SK-MEL-5 (cell line): ENCODE results near the gene ALPK1. TPM values are rescaled to one million over a fixed set of nuclear protein-coding genes. Genes with fewer than 3 reads are reported as not detected.
"Not testable (repeated sequence)": the region's sequence is repeated elsewhere in the genome, so short reads cannot be mapped to it uniquely, and the experiment has no call there.

Source experiments
- DNase-seq: peaks from one replicate; pipeline ENCODE4 v3.0.0-alpha.2; 2016; ENCODE audit warnings: low read depth, low spot score
- in situ Hi-C: cut with HindIII; loops from 2 replicates; pipeline ENCODE4 v1.10.0; 2016; ENCODE audit warnings: low sequenced_read_pairs, high pct_unique_total_duplicates, low pct_unique_long_range_greater_than_20kb
- total RNA-seq: library from RNA; depleted of rRNA; stranded (reverse); fragments of >200 nt; shearing (Covaris generic); gene quantifications from 2 replicates; pipeline ENCODE4 v1.2.3, GENCODE V29; 2014; rRNA removed

The ALPK1 gene
- total RNA-seq, 1 experiment from 2014 or later = 9.6 TPM

DNA sequence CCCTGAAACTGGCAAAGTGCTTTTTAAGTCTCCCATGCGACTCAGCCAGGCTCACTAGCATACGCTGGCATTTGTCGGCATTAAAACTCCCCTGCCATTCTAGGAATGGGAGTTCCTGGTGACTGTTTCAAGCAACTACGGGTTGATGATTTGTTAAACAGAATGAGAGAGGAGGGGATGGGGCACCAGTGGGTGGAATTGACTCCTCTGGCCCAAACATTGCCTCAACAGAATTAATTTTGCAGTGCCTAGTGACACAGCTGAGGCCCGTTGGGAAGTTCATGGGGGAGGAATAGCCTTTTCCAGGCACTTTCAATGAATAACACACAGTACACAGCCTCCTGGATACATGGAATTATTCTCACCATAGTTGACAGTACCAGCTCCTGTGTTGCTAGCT is 188.8 kb downstream of the ALPK1 start:
- in situ Hi-C loops = no loop called here
- DNase-seq = no peak

DNA sequence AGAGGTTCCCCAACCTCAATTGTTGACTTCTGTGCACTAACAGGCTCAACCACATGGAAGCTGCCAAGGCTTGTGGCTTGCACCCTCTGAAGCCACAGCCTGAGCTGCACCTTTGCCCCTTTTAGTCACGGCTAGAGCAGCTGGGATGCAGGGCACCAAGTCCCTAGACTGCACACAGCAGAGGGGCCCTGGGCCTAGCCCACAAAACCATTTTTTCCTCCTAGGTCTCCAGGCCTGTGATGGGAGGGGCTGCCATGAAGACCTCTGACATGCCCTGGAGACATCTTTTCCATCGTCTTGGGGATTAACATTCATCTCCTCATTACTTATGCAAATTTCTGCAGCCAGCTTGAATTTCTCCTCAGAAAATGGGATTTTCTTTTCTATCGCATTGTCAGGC is 193.6 kb downstream of the ALPK1 start:
- DNase-seq, in situ Hi-C loops: not testable (repeated sequence)

Other genes starting within 250 kb of the ALPK1 start
- 0.51 and 0.74 TPM in 2 replicates for gene FAM241A, start 151.9 kb upstream of the ALPK1 start, total RNA-seq
- gene AP1AR, start 65.6 kb upstream of the ALPK1 start, total RNA-seq = 33.4 and 34.1 TPM in 2 replicates
- 5.4 and 8.4 TPM in 2 replicates for gene TIFA, start 11.5 kb upstream of the ALPK1 start, total RNA-seq
- 0.67 and 0.69 TPM in 2 replicates for gene NEUROG2, start 218.8 kb downstream of the ALPK1 start, total RNA-seq